Stomach (tissue), 4 donors: ENCODE results near the gene PTPRJ.
"Not testable (repeated sequence)": the region's sequence is repeated elsewhere in the genome, so short reads cannot be mapped to it uniquely, and the experiment has no call there.

Experiments used
- EP300 ChIP-seq: sonication (generic); formaldehyde crosslinking; IDR thresholded peaks from one replicate; pipeline ENCODE4 v1.6.1; 2017; ENCODE audit warnings: antibody characterized with exemption
- POLR2A ChIP-seq, 4 donors: fragments of 450-650 bp; IDR thresholded peaks; one replicate each; pipeline ENCODE4 v1.6.1; 2016; ENCODE audit warnings: antibody characterized with exemption in 4 of 4, control low read depth in 2 of 4, mild to moderate bottlenecking in 1 of 4, moderate library complexity in 1 of 4
- TF ChIP-seq, protein P1 (sequence below), 7 experiments: fragments of 450-650 bp in 4 of 7; fragments of 200-600 bp in 3 of 7; sonication (generic) in 3 of 7; IDR thresholded peaks; one replicate each; pipeline ENCODE4 v1.5.1; 2016 to 2019; ENCODE audit warnings: antibody characterized with exemption in 7 of 7, control low read depth in 2 of 7, mild to moderate bottlenecking in 1 of 7

DNA sequence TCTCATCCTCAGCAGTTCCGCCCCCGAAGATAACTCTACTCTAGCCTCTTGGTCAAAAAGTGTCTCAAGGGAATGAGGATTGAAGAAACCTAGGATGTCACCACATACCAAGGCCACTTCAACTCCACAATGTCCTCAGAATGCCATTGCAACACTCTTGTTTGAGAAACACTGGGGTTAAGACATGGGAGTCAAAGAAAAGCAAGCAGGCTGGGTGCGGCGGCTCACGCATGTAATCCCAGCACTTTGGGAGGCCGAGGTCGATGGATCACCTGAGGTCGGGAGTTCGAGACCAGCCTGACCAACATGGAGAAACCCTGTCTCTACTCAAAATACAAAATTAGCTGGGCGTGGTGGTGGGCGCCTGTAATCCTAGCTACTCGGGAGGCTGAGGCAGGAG lies 28.9 kb upstream of the PTPRJ start:
- TF ChIP-seq, protein P1, sequence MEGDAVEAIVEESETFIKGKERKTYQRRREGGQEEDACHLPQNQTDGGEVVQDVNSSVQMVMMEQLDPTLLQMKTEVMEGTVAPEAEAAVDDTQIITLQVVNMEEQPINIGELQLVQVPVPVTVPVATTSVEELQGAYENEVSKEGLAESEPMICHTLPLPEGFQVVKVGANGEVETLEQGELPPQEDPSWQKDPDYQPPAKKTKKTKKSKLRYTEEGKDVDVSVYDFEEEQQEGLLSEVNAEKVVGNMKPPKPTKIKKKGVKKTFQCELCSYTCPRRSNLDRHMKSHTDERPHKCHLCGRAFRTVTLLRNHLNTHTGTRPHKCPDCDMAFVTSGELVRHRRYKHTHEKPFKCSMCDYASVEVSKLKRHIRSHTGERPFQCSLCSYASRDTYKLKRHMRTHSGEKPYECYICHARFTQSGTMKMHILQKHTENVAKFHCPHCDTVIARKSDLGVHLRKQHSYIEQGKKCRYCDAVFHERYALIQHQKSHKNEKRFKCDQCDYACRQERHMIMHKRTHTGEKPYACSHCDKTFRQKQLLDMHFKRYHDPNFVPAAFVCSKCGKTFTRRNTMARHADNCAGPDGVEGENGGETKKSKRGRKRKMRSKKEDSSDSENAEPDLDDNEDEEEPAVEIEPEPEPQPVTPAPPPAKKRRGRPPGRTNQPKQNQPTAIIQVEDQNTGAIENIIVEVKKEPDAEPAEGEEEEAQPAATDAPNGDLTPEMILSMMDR (IDR thresholded peaks at IDR 0.05): not testable (repeated sequence)
- TF ChIP-seq EP300; POLR2A (IDR thresholded peaks at IDR 0.05): not testable (repeated sequence)
